HG02973 (cell line): ENCODE measurements around the gene SLC26A2.
"Not testable (repeated sequence)": the region's sequence is repeated elsewhere in the genome, so short reads cannot be mapped to it uniquely, and the experiment has no call there.

Experiments
- ATAC-seq: cut with Tn5 transposase; IDR thresholded peaks from one replicate; pipeline ENCODE4 v1.9.1; 2021; ENCODE audit warnings: moderate library complexity; ENCODE audit not compliant: unreplicated experiment

SLC26A2 gene

GRCh38 chr5:150000990-150001659, 40.6 kb downstream of the SLC26A2 start:
- peak; percentile 1 for ATAC-seq

DNA sequence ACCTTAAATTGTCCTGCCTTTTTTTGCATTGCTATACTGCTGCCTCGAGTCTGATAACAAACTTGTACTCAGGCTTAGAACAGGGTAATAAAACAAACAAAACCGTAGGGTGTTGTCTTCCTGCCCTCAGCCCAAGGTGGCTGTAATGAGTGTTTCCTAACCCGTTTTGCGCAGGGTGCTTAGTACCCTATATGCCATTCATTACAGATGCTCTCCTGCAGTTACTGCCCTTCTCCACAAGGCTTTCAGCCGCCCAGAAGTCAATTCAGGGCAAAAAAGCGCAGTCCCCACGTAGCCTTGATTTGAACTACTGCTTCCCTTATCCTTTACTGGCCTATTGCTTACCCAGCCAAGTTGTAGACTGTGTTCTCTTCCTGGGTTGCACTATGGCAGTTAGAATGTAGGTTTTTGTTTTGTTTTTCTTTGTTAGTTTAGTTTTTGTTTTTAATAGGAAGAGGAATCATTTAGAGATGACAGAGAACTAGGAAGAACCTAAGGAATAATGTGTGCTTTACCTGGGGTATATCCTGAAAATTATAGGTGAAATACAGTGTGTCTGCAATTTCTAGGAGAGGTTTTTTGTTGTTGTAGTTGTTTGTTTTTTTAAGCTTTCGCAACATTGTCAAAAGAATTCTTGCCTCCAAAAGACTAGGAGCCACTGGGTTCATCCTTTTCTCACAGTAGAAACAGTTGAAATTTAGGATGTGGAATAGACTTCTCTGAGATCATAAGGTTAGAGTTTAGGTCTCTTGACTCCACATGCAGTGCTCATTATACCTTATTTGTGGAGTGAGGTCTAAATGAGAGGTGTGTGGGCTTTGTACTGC, 41.3 kb downstream of the SLC26A2 start:
- peak; percentile 51 for ATAC-seq

DNA sequence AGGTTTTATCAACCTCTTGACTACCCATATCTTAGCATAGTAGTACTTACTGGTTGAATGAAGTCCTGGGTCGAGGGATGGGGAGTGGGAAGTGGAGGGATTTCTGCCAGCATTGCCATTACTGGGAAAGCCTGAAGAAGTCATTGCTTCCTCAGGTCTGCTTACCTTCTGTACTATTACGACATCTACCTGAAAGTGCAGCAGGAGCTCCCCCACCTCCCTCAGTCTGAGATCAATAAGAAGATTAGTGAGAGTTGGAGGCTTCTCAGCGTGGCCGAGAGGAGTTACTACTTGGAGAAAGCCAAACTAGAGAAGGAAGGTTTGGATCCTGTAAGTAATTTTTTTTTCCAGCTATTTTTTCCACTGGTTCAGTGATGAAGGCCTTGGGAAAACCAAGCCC, 45.8 kb downstream of the SLC26A2 start:
- ATAC-seq = no peak

DNA sequence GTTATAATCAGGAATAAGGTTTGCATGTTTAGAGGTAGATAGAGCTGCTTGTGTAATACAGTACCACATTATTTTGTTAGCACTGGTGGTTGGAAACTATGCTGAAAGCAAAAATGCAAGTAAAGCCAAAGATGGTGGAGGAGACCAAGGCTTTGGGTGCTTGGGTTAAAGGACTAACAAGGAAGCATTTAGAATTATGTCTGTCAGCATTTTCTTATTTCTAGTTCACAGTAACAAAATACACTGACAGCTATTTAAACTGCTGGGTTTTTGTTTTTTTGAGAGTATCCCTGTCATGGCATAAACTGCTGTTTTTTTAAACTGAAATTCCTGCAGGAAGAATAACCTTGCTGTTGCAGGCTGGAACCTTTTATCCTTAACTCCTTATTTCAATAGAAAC, 46.5 kb downstream of the SLC26A2 start:
- ATAC-seq = no peak

DNA sequence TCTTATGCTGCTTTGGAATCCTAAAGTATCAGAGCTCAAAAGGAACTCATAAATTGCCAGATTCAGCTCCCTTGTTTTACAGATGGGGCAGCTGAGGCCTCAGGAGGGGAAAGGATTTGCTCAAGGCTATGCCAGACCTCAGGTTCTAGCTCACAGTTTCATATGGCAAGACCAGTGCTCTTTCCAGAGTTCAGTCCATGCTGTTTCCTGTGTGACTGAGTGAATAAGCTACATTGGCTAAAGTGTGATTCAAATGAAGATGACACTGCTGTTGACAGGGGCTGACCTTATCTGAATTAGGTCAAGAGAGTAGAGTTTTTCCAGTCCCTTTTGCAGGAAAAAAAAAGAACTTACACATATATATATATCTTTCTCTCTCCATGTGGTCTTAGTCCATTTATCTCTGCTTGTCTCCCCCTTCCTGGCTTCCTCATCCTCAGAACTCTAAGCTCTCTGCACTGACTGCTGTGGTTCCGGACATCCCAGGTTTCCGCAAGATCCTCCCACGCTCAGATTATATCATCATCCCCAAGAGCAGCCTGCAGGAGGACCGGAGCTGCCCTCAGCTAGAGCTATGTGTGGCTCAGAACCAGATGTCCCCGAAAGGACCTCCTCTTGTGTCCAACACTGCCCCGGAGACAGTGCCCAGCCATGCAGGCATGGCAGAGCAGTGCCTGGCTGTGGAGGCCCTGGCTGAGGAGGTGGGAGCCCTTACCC, 49.3 kb downstream of the SLC26A2 start:
- no peak for ATAC-seq

DNA sequence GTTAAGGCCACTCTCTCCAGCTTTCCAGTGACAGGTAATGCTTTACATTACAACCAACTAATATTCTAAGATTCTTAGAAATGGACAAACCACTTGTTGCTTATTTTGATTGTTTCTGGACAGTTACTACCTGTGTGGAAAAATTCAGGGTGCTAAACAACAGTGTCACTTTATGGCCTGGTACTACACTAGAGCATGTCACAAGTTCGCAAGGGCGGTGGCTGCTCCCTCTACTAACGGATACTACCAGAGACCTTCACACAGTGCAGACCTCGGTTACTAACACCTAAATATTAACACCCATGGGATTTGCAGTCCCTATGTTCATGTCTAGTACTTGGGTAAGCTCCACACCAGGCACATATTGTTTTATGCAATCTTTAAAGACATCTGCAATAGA, 53.4 kb downstream of the SLC26A2 start:
- ATAC-seq = no peak

DNA sequence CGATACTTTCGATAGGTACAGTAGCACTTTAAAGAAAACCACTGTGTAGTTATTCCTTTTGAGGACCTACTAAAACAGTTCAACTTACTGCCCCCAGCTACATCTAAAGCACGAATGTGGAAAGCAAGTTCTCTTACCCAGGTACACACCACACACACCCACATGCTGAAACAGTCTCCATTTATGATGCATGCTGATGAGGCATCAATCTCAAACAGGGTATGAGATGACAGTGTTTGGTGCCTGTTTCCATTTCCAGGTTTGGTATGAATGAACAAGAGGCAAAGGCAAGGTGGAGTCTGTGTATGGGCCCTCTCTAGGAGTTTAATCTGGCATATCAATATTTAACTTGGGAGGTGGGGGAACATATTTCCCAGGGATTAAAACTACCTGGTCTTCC, 53.9 kb downstream of the SLC26A2 start:
- ATAC-seq = no peak

DNA sequence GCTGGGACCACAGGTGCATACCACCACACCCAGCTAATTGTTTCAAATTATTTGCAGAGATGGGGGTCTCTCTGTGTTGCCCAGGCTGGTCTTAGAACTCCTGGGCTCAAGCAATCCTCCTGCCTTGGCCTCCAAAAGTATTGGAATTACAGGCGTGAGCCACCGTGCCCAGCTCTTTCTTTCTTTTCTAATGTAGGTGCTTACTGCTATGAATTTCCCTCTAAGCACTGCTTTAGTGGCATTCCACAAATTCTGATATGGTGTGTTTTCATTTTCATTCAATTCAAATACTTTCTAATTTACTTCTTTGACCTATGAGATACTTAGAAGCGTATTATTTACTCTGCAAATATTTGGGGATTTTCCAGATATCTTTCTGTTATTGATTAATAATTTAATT, 54.9 kb downstream of the SLC26A2 start:
- ATAC-seq = no peak

- no peak for ATAC-seq
Observed at GRCh38 chr5:150016537-150016936, 56.0 kb downstream of the SLC26A2 start.

GRCh38 chr5:150017226-150018005, 56.9 kb downstream of the SLC26A2 start:
- ATAC-seq = no peak

GRCh38 chr5:150020249-150020648, 59.7 kb downstream of the SLC26A2 start:
- no peak for ATAC-seq

DNA sequence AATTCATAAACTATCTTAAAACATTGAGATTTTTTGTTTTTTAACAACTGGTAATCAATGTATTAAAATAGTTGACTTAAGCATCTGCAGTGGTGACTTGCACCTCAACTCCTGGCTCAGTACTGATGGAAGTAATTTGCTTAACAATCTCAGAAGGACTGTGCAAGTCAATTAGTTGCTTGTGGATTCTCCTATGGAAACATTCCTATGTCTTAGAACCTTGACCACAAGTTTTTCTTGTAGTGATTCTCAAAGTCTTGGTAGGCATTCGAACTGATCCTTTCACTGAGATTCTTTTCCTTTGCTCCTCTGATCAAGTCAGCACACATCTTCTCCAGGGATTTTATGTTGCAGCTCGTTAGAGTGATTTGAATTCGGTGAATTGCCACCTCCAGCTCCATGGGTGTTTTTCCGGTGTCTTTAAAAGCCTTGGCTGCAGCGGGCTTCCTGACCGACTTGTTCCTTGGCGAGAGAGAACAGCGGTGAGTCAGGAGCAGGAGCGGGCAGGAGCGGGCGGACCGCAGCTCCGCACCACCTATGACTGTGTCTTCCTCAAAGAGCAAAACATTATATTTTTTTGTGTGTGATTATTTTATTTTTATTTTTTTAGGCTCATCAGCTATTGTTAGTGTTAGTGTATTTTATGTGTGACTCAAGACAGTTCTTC, 61.1 kb downstream of the SLC26A2 start:
- ATAC-seq = no peak

DNA sequence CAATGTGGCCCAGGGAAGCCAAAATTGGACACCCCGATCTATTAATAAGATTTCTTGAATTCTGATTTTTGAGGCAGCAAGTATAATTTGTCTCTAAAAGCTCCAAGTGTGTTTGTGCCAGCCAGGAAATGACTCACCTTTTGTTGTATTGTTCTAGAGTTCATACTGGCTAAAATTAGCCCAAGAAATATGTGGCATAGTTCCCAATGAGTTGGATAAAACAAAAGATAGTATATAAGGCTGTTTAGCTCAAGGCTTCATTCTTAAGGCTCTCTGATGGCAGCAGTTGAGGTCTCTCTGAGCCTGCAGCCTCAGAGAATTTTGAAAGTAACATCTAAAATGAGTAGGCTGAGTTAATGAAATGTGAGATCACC, 61.6 kb downstream of the SLC26A2 start:
- ATAC-seq = no peak

- ATAC-seq = no peak
Observed at GRCh38 chr5:150022681-150023080, 62.1 kb downstream of the SLC26A2 start.

- ATAC-seq = no peak
Observed at GRCh38 chr5:150023136-150023535, 62.6 kb downstream of the SLC26A2 start.

- ATAC-seq = no peak
Observed at GRCh38 chr5:150024346-150024984, 63.9 kb downstream of the SLC26A2 start.

- ATAC-seq = no peak
Observed at GRCh38 chr5:150026682-150027172, 66.2 kb downstream of the SLC26A2 start.

- not testable (repeated sequence) for ATAC-seq
Observed at GRCh38 chr5:150028047-150028446, 67.5 kb downstream of the SLC26A2 start.

- ATAC-seq = no peak
Observed at GRCh38 chr5:150033334-150033733, 72.8 kb downstream of the SLC26A2 start.

DNA sequence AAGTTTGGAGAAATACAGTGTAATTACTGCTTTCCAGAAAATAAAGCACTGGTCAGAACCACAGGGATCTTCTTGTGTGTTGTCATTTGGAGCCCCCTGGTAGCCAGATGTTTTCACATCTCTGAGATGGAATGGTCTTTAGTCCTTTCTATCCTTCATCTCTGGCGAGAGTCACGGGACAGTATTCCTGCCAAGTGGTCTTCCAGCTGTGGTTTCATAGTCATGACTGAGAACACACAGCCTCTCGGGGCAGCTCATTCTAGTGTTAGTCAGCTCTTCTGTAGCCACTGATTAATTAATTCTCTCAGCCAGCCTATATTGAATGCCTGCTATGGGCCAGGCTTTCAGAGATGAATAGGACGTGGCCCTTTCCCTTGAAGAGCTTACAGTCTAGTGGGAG, 74.1 kb downstream of the SLC26A2 start:
- ATAC-seq = no peak
